GM19193 (cell line): ENCODE measurements around the gene L3MBTL4.

ENCODE experiments used
- POLR2A ChIP-seq: IDR thresholded peaks from 4 replicates; pipeline ENCODE4 v1.6.1; 2011; ENCODE audit not compliant: insufficient read depth, insufficient read length; ENCODE audit errors: extremely low read depth

The L3MBTL4 gene

GRCh38 chr18:5964108-5964507 is 450.6 kb downstream of the L3MBTL4 start:
- no peak for TF ChIP-seq POLR2A

- no peak for TF ChIP-seq POLR2A
Measured at GRCh38 chr18:5963267-5963666, 451.4 kb downstream of the L3MBTL4 start.

- no peak for TF ChIP-seq POLR2A
Measured at GRCh38 chr18:5962362-5962761, 452.3 kb downstream of the L3MBTL4 start.

GRCh38 chr18:5961828-5962150 is 452.9 kb downstream of the L3MBTL4 start:
- no peak for TF ChIP-seq POLR2A

- TF ChIP-seq POLR2A: no peak
Measured at GRCh38 chr18:5961097-5961827, 453.4 kb downstream of the L3MBTL4 start.

- no peak for TF ChIP-seq POLR2A
Measured at GRCh38 chr18:5958822-5959221, 455.9 kb downstream of the L3MBTL4 start.

GRCh38 chr18:5955861-5956260 is 458.9 kb downstream of the L3MBTL4 start:
- no peak for TF ChIP-seq POLR2A

GRCh38 chr18:5951515-5952091 is 463.1 kb downstream of the L3MBTL4 start:
- TF ChIP-seq POLR2A: no peak

GRCh38 chr18:5948781-5949180 is 465.9 kb downstream of the L3MBTL4 start:
- no peak for TF ChIP-seq POLR2A

- no peak for TF ChIP-seq POLR2A
Measured at GRCh38 chr18:5948237-5948636, 466.5 kb downstream of the L3MBTL4 start.

GRCh38 chr18:5944448-5944847 is 470.3 kb downstream of the L3MBTL4 start:
- TF ChIP-seq POLR2A: no peak

- no peak for TF ChIP-seq POLR2A
Measured at GRCh38 chr18:5943514-5943913, 471.2 kb downstream of the L3MBTL4 start.

- no peak for TF ChIP-seq POLR2A
Measured at GRCh38 chr18:5942591-5942990, 472.1 kb downstream of the L3MBTL4 start.

- no peak for TF ChIP-seq POLR2A
Measured at GRCh38 chr18:5941890-5942289, 472.8 kb downstream of the L3MBTL4 start.

GRCh38 chr18:5939801-5940667 is 474.7 kb downstream of the L3MBTL4 start:
- TF ChIP-seq POLR2A: no peak

GRCh38 chr18:5937795-5938194 is 476.9 kb downstream of the L3MBTL4 start:
- no peak for TF ChIP-seq POLR2A

- no peak for TF ChIP-seq POLR2A
Measured at GRCh38 chr18:5937121-5937520, 477.6 kb downstream of the L3MBTL4 start.

GRCh38 chr18:5930789-5931188 is 483.9 kb downstream of the L3MBTL4 start:
- no peak for TF ChIP-seq POLR2A
